Neutrophil (primary cell): ENCODE results near the gene MINK1.
A peak's percentile ranks its signal among the peaks of the same experiment; 100 is the strongest.

ENCODE experiments used
- H3K27ac ChIP-seq: fragments of 200-600 bp; sonication (generic); 2 replicates; pipeline ENCODE4 v1.5.1; 2016; ENCODE audit warnings: mild to moderate bottlenecking, moderate library complexity
- H3K27me3 ChIP-seq: fragments of 200-600 bp; sonication (generic); 2 replicates; pipeline ENCODE4 v1.6.0; 2016; ENCODE audit warnings: mild to moderate bottlenecking
- H3K36me3 ChIP-seq: fragments of 200-600 bp; sonication (generic); 2 replicates; pipeline ENCODE4 v1.5.1; 2017
- H3K4me1 ChIP-seq, 2 experiments: fragments of 200-600 bp in 1 of 2; sonication (generic) in 1 of 2; 1 replicate in 1 of 2; 2 replicates in 1 of 2; pipeline versions ENCODE4 v1.5.1 to v1.6.1; 2013 to 2016; ENCODE audit warnings: low read depth in 1 of 2, low read length in 1 of 2, mild to moderate bottlenecking in 1 of 2, moderate library complexity in 1 of 2; ENCODE audit not compliant: control insufficient read depth in 1 of 2, insufficient read depth in 1 of 2
- H3K4me3 ChIP-seq, 2 experiments: fragments of 200-600 bp in 1 of 2; sonication (generic) in 1 of 2; 1 replicate in 1 of 2; 2 replicates in 1 of 2; pipeline ENCODE4 v1.5.1; 2013 to 2016; ENCODE audit warnings: low read depth in 1 of 2, low read length in 1 of 2, mild to moderate bottlenecking in 1 of 2, moderate library complexity in 1 of 2
- H3K9me3 ChIP-seq: fragments of 200-600 bp; sonication (generic); 2 replicates; pipeline ENCODE4 v1.5.1; 2016
- CTCF ChIP-seq: fragments of 200-600 bp; sonication (generic); IDR thresholded peaks from 2 replicates; pipeline ENCODE4 v1.5.1; 2016; ENCODE audit warnings: antibody characterized with exemption

Gene MINK1

GRCh38 chr17:4934173-4934979, 101.2 kb downstream of the MINK1 start:
- Histone ChIP-seq H3K4me1 (peaks cover 24 to 35% of the 10 kb centered on the region in 2 experiments), H3K4me3 (no peak overlapping the region), H3K9me3 (no peaks in the 10 kb centered on the region), H3K36me3 (peaks cover 32% of the 10 kb centered on the region), H3K27me3 (peaks cover 16% of the 10 kb centered on the region), H3K27ac (peak overlapping the region; percentile 44)
- no peak for TF ChIP-seq CTCF

GRCh38 chr17:4935650-4936049, 102.5 kb downstream of the MINK1 start:
- no peak overlapping the region for H3K27ac ChIP-seq
- H3K27me3 ChIP-seq, result peaks cover 16% of the 10 kb centered on the region
- H3K4me3 ChIP-seq, result no peak overlapping the region
- peaks cover 27 to 48% of the 10 kb centered on the region in 2 experiments for H3K4me1 ChIP-seq
- H3K36me3 ChIP-seq, result peaks cover 31% of the 10 kb centered on the region
- no peak for TF ChIP-seq CTCF
- H3K9me3 ChIP-seq, result no peaks in the 10 kb centered on the region

GRCh38 chr17:4936436-4936835, 103.3 kb downstream of the MINK1 start:
- no peak for TF ChIP-seq CTCF
- H3K9me3 ChIP-seq, result no peaks in the 10 kb centered on the region
- H3K4me3 ChIP-seq, result no peak overlapping the region
- H3K27ac ChIP-seq, result no peak overlapping the region
- peaks cover 28% of the 10 kb centered on the region for H3K36me3 ChIP-seq
- peaks cover 16% of the 10 kb centered on the region for H3K27me3 ChIP-seq
- H3K4me1 ChIP-seq, result peaks cover 35 to 56% of the 10 kb centered on the region in 2 experiments

- no peak for TF ChIP-seq CTCF
- Histone ChIP-seq H3K36me3 (peaks cover 35% of the 10 kb centered on the region), H3K27me3 (peaks cover 16% of the 10 kb centered on the region), H3K27ac (peak overlapping the region; percentile 27), H3K4me3 (no peak overlapping the region), H3K9me3 (no peaks in the 10 kb centered on the region), H3K4me1 (peaks cover 46 to 61% of the 10 kb centered on the region in 2 experiments)
Observed at GRCh38 chr17:4937553-4937952, 104.4 kb downstream of the MINK1 start.

- no peak overlapping the region for H3K4me3 ChIP-seq
- H3K27ac ChIP-seq, result peak overlapping the region; percentile 96
- no peak for TF ChIP-seq CTCF
- no peaks in the 10 kb centered on the region for H3K9me3 ChIP-seq
- peaks cover 41% of the 10 kb centered on the region for H3K36me3 ChIP-seq
- H3K4me1 ChIP-seq, result peaks cover 51 to 66% of the 10 kb centered on the region in 2 experiments
- peaks cover 15% of the 10 kb centered on the region for H3K27me3 ChIP-seq
Observed at GRCh38 chr17:4938069-4938491, 104.9 kb downstream of the MINK1 start.
